Prostate gland (tissue), 2 donors: ENCODE measurements around the gene HTR6.

Experiments
- POLR2A ChIP-seq: fragments of 450-650 bp; IDR thresholded peaks from one replicate; pipeline ENCODE4 v1.6.1; 2016; ENCODE audit warnings: antibody characterized with exemption, mild to moderate bottlenecking
- POLR2AphosphoS5 ChIP-seq: sonication (generic); formaldehyde crosslinking; IDR thresholded peaks from one replicate; pipeline ENCODE4 v1.6.1; 2017; ENCODE audit warnings: antibody characterized with exemption
- TF ChIP-seq, protein P1 (sequence below), 4 experiments: fragments of 200-600 bp in 2 of 4; fragments of 450-650 bp in 2 of 4; sonication (generic) in 2 of 4; IDR thresholded peaks; 1 replicate in 3 of 4; 2 replicates in 1 of 4; pipeline ENCODE4 v1.5.1; 2016 to 2019; ENCODE audit warnings: antibody characterized with exemption in 4 of 4, mild to moderate bottlenecking in 2 of 4, moderate library complexity in 2 of 4

DNA sequence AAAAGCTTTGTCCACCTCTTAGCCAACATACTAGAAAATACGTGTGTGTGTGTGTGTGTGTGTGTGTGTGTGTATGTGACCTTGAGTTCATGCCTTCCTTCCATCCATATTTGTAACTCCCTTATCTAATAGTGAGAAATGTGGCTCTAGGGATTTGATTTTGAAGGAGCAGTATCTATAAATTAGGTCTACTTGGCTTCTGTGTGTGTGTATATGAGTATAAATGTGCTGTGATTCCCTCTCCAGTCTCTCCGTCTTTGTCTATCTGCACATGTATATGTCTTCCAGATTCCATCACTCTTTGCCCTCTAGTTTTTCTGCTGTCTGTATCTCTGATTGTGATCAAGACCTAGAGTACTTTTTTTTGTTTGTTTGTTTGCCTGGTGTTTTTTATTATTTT, 32.5 kb upstream of the HTR6 start:
- TF ChIP-seq, protein P1, sequence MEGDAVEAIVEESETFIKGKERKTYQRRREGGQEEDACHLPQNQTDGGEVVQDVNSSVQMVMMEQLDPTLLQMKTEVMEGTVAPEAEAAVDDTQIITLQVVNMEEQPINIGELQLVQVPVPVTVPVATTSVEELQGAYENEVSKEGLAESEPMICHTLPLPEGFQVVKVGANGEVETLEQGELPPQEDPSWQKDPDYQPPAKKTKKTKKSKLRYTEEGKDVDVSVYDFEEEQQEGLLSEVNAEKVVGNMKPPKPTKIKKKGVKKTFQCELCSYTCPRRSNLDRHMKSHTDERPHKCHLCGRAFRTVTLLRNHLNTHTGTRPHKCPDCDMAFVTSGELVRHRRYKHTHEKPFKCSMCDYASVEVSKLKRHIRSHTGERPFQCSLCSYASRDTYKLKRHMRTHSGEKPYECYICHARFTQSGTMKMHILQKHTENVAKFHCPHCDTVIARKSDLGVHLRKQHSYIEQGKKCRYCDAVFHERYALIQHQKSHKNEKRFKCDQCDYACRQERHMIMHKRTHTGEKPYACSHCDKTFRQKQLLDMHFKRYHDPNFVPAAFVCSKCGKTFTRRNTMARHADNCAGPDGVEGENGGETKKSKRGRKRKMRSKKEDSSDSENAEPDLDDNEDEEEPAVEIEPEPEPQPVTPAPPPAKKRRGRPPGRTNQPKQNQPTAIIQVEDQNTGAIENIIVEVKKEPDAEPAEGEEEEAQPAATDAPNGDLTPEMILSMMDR (IDR thresholded peaks at IDR 0.05) = no peak
- TF ChIP-seq POLR2AphosphoS5 = no peak
- no peak for TF ChIP-seq POLR2A
